Midbrain (tissue), 1 donor: ENCODE results near the gene GFRAL.
A peak's percentile ranks its signal among the peaks of the same experiment; 100 is the strongest.

Experiments
- DNase-seq: peaks from one replicate; lab custom pipeline; 2025; lab: John Stamatoyannopoulos, UW

GFRAL gene

DNA sequence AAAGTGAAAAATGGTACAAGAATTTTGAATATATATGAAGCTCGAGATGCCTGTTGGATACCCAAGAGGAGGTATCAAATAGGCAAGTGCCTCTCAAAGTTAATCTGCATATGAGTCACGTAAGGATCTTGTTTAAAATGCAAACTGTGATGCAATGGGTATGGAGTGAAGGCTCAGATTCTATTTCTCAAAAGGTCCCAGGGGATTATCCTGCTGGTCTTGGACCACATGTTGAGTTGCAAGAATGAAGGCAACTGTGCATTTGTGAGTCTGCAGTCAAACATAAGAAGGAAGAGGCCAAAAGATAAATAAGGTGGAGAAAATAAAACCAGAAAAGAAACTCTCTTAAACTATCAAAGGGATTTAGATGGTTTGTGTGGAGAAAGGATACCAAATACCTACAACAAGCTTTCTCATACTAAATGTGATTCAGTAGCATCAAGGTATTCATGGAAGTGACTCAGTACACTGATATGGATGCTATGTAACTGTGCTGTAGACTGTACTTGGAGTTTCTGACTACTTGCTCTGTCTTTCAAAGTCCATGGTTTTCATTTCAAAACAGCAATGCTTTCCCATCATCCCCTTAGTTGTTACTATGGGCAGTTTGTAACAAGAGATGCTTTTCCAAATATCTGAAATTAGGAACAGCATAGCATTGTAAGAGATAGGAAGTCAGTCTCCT lies 106.3 kb downstream of the GFRAL start:
- DNase-seq, result no peak

- DNase-seq, result no peak
Measured at GRCh38 chr6:55437141-55437540, 109.9 kb downstream of the GFRAL start.

GRCh38 chr6:55438203-55438602 lies 110.9 kb downstream of the GFRAL start:
- no peak for DNase-seq

DNA sequence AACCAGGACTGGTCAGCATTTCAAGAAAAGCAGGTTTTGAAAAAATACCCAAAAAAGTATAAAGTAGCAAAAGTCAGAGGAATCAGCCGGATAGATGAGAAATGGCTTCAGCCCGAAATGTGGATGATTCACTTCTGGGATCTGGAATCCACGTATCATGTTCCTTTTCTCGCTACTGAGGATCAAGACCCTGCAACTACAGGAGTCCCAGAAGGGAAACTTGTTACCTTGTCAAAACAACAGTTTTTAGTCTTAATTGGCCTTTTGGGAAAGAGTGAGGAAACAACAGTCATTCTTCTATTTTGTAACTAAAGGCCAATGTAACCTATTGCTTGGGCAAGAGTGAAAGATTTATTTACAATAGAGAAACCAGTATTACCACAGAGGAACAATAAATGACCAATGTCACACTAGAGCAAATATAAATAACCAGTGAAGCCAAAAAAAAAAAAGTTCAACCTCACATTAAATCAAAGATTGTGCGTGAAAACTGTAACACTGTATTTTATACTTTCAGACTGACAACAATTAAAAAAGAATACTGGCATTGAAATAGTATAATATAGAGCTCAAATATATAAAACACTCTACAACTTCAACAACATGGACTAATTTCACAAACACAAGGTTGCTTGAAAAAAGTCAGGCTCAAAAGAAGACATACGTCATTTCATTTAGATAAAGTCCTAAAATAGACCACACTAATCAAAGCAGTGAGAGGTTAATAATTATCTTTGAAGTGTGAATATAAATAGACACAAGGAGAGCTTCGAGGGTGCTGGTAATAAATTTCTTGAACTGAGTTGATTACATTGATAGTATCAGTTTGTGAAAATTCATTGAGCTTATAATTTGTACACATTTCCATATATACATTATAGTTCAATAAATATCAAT lies 116.2 kb downstream of the GFRAL start:
- DNase-seq, result no peak

- peak; percentile 11 for DNase-seq
Measured at GRCh38 chr6:55445648-55446204, 118.5 kb downstream of the GFRAL start.

DNA sequence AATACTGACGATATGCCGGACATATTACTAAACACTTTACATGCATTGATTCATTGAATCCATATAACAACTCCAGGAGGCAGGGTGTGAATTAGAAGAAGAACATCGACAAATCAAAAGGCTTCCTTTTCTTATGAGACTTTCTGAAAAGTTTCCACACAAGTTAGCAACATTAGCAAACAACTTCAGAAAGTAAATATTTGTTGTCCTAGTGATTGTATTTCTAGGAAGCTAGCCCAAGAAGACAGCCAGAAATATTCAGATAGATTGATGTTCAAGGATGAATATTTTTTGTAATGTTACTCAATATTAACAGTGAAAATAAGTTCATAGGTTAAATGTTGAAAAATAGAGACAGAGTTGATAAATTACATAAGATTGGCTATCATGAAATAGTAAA lies 120.6 kb downstream of the GFRAL start:
- DNase-seq, result no peak

DNA sequence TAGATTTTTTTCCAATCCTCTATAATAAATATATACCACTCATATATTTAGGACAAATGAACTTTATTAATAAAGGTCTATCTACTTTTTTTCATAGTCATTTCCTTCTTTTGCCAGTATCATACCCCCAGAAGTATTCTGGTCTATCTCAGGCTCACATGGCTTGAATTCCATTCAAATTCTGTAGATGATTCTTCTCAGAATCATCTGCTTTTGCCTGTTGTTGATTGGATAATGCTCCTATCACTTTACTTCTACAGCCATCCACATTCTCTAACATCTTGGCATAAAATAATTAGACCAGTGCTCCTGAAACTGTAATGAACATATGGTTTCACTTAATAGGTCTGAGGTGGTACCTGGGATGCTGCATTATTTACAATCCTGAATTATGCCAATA lies 121.2 kb downstream of the GFRAL start:
- DNase-seq, result no peak

DNA sequence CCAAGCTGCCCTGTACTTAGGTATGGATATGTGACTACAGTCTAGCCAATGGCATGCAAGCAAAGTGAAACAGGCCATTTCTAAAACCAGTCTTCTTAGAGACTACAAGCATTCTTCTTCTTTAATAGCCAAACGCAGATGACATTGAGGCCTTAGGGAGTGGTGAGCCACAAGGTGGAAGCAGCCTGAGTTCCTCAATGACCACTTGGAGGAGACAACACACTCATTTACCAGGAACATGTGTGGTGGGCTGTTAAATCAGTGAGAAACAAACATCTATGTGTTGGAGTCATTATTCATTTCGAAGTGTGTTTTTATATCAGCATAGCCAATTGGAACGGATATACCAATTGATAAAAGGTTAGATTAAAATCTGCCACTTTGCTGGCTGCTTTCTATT lies 122.0 kb downstream of the GFRAL start:
- no peak for DNase-seq

- DNase-seq, result no peak
Measured at GRCh38 chr6:55450005-55450404, 122.7 kb downstream of the GFRAL start.
